Umbilical cord (tissue), 2 donors: ENCODE results near the gene STAC. TPM values are rescaled to one million over a fixed set of nuclear protein-coding genes. Genes with fewer than 3 reads are reported as not detected.

Experiments used
- DNase-seq: peaks from one replicate; pipeline ENCODE4 v3.0.0-alpha.2; 2015; ENCODE audit warnings: low spot score
- total RNA-seq: library from RNA; depleted of rRNA; stranded (reverse); fragments of >200 nt; gene quantifications from one replicate; pipeline ENCODE4 v1.2.3, GENCODE V29; 2014; ENCODE audit warnings: low replicate concordance; ENCODE audit not compliant: insufficient read depth

Gene STAC
- total RNA-seq, 1 donor from 2014 or later, result 6.7 TPM

- DNase-seq, result no peak
Observed at GRCh38 chr3:36595511-36595910, 215.2 kb downstream of the STAC start.

- no peak for DNase-seq
Observed at GRCh38 chr3:36596419-36596818, 216.1 kb downstream of the STAC start.

GRCh38 chr3:36597422-36597821 lies 217.1 kb downstream of the STAC start:
- no peak for DNase-seq
